WTC11 (cell line): ENCODE results near the gene MROH9. TPM values are rescaled to one million over a fixed set of nuclear protein-coding genes. Genes with fewer than 3 reads are reported as not detected.

ENCODE experiments used
- ATAC-seq: fragments of 200-7000 bp; cut with Tn5 transposase; 2 replicates; pipeline ENCODE4 v1.10.0; 2021; ENCODE audit warnings: mild to moderate bottlenecking, moderate library complexity
- CTCF ChIA-PET: fragments of 300-600 bp; sonication (Branson Sonifier 250); formaldehyde crosslinking; loops from one replicate; lab custom pipeline; 2021; ENCODE audit warnings: antibody characterized with exemption; lab: Charles Lee
- POLR2A ChIA-PET: fragments of 350-600 bp; sonication (Branson Sonifier 250); formaldehyde crosslinking; loops from one replicate; lab custom pipeline; 2021; ENCODE audit warnings: antibody characterized with exemption; lab: Charles Lee
- DNase-seq: peaks from one replicate; pipeline ENCODE4 v3.0.0; 2021; ENCODE audit warnings: low spot score
- H3K27ac Mint-ChIP-seq: 2 replicates; pipeline ENCODE4 v1.8.0; 2021; ENCODE audit warnings: mixed read lengths
- H3K27me3 Mint-ChIP-seq: 2 replicates; pipeline ENCODE4 v1.8.0; 2021; ENCODE audit warnings: low read depth, mild to moderate bottlenecking, moderate library complexity, mixed read lengths
- H3K36me3 Mint-ChIP-seq: 2 replicates; pipeline ENCODE4 v1.8.0; 2021; ENCODE audit warnings: mixed read lengths
- H3K4me1 Mint-ChIP-seq: 2 replicates; pipeline ENCODE4 v1.8.0; 2022; ENCODE audit warnings: mixed read lengths
- H3K4me3 Mint-ChIP-seq: 2 replicates; pipeline ENCODE4 v1.8.0; 2021; ENCODE audit warnings: mild to moderate bottlenecking, moderate library complexity, mixed read lengths
- H3K9me3 Mint-ChIP-seq: 2 replicates; pipeline ENCODE4 v1.8.0; 2021; ENCODE audit warnings: mixed read lengths
- ATF1 ChIP-seq: sonication (generic); formaldehyde crosslinking; IDR thresholded peaks from 2 replicates; pipeline ENCODE4 v1.8.1; 2023; ENCODE audit warnings: mild to moderate bottlenecking, moderate library complexity, missing genetic modification reagents
- ATF2 ChIP-seq: sonication (generic); formaldehyde crosslinking; IDR thresholded peaks from 2 replicates; pipeline ENCODE4 v1.8.1; 2022; ENCODE audit warnings: low read depth, missing genetic modification reagents, borderline replicate concordance
- ATF3 ChIP-seq: sonication (generic); formaldehyde crosslinking; conservative IDR thresholded peaks from 2 replicates; pipeline ENCODE4 v1.8.1; 2022; ENCODE audit warnings: mild to moderate bottlenecking, missing genetic modification reagents
- CREM ChIP-seq: sonication (generic); formaldehyde crosslinking; IDR thresholded peaks from 2 replicates; pipeline ENCODE4 v1.8.1; 2022; ENCODE audit warnings: mild to moderate bottlenecking, missing genetic modification reagents, moderate library complexity
- CTCF ChIP-seq: fragments of 200-600 bp; IDR thresholded peaks from 2 replicates; pipeline ENCODE4 v1.8.0; 2022; ENCODE audit warnings: antibody characterized with exemption
- FOXJ3 ChIP-seq: sonication (generic); formaldehyde crosslinking; IDR thresholded peaks from 2 replicates; pipeline ENCODE4 v1.9.0; 2021; ENCODE audit warnings: missing genetic modification reagents, mild to moderate bottlenecking, borderline replicate concordance
- FOXK1 ChIP-seq: sonication (generic); formaldehyde crosslinking; IDR thresholded peaks from 2 replicates; pipeline ENCODE4 v1.8.0; 2022; ENCODE audit warnings: mild to moderate bottlenecking, moderate library complexity, missing genetic modification reagents
- IRF1 ChIP-seq: sonication (generic); formaldehyde crosslinking; IDR thresholded peaks from 2 replicates; pipeline ENCODE4 v1.8.0; 2023; ENCODE audit warnings: missing genetic modification reagents
- NR1H2 ChIP-seq: sonication (generic); formaldehyde crosslinking; IDR thresholded peaks from 2 replicates; pipeline ENCODE4 v1.9.0; 2021; ENCODE audit warnings: mild to moderate bottlenecking, moderate library complexity, missing genetic modification reagents
- RORB ChIP-seq: fragments of 250-450 bp; sonication (Bioruptor Pico); IDR thresholded peaks from 2 replicates; pipeline ENCODE4 v1.9.0; 2021; ENCODE audit warnings: mild to moderate bottlenecking
- SMAD4 ChIP-seq: sonication (generic); formaldehyde crosslinking; IDR thresholded peaks from 2 replicates; pipeline ENCODE4 v1.8.0; 2022; ENCODE audit warnings: mild to moderate bottlenecking, missing genetic modification reagents
- TEAD1 ChIP-seq: sonication (generic); formaldehyde crosslinking; IDR thresholded peaks from 2 replicates; pipeline ENCODE4 v1.8.0; 2022; ENCODE audit warnings: mild to moderate bottlenecking, missing genetic modification reagents
- USF2 ChIP-seq: sonication (generic); formaldehyde crosslinking; IDR thresholded peaks from 2 replicates; pipeline ENCODE4 v1.8.1; 2023; ENCODE audit warnings: mild to moderate bottlenecking, missing genetic modification reagents, moderate library complexity
- ZNF263 ChIP-seq: sonication (generic); formaldehyde crosslinking; IDR thresholded peaks from 2 replicates; pipeline ENCODE4 v1.8.1; 2022; ENCODE audit warnings: low read depth, mild to moderate bottlenecking, moderate library complexity, missing genetic modification reagents
- ZNF317 ChIP-seq: sonication (generic); formaldehyde crosslinking; IDR thresholded peaks from 2 replicates; pipeline ENCODE4 v1.8.1; 2023; ENCODE audit warnings: low read depth, mild to moderate bottlenecking, moderate library complexity, missing genetic modification reagents, borderline replicate concordance
- ZNF512 ChIP-seq: sonication (generic); formaldehyde crosslinking; IDR thresholded peaks from 2 replicates; pipeline ENCODE4 v1.8.1; 2022; ENCODE audit warnings: missing genetic modification reagents, borderline replicate concordance
- ZSCAN18 ChIP-seq: fragments of 250-450 bp; sonication (Bioruptor Pico); IDR thresholded peaks from 2 replicates; pipeline ENCODE4 v2.1.2; 2022; ENCODE audit warnings: mild to moderate bottlenecking, moderate library complexity
- total RNA-seq: library from RNA; stranded (reverse); gene quantifications from 3 replicates; pipeline ENCODE4 v1.2.3, GENCODE V29; 2021

The MROH9 gene
- total RNA-seq, 1 experiment from 2014 or later: not detected

- POLR2A ChIA-PET: no interaction called here
- Mint-ChIP-seq H3K9me3 (no peaks in the 10 kb centered on the region), H3K27me3 (no peaks in the 10 kb centered on the region), H3K4me1 (no peaks in the 10 kb centered on the region), H3K4me3 (no peak overlapping the region), H3K36me3 (no peaks in the 10 kb centered on the region), H3K27ac (no peak overlapping the region)
- DNase-seq (no peak), ATAC-seq (no peak)
- no peak for TF ChIP-seq RORB (CRISPR knock-in tag)
- CTCF ChIA-PET: interaction anchor here (3.9 kb wide), 1 partner anchor 263 kb away, joined by 59 read pairs; no protein-coding TSS in a partner anchor
Measured at GRCh38 chr1:170964506-170964905, 29.2 kb downstream of the MROH9 start.

- ChIA-PET POLR2A (interaction anchor here (0.5 kb wide), 1 partner anchor 436 kb away, joined by 4 read pairs; no protein-coding TSS in a partner anchor), CTCF (interaction anchor here (0.6 to 4.5 kb wide), 40 partner anchors 9 to 518 kb away, joined by 3 to 71 read pairs (median 5); partner anchors contain the start of genes FMO2, FMO3 and FMO4)
- H3K4me1 Mint-ChIP-seq: no peaks in the 10 kb centered on the region
- no peak for DNase-seq
- no peaks in the 10 kb centered on the region for H3K27me3 Mint-ChIP-seq
- peak; percentile 86 for ATAC-seq
- H3K4me3 Mint-ChIP-seq: no peak overlapping the region
- TF ChIP-seq ZNF263 (no peak), CTCF (peak; percentile 27; the same call in 1 of the 2 replicates)
- no peak overlapping the region for H3K27ac Mint-ChIP-seq
- H3K36me3 Mint-ChIP-seq: no peaks in the 10 kb centered on the region
- H3K9me3 Mint-ChIP-seq: no peaks in the 10 kb centered on the region
Measured at GRCh38 chr1:170967042-170967910, 31.9 kb downstream of the MROH9 start.

GRCh38 chr1:170970256-170970655 lies 34.9 kb downstream of the MROH9 start:
- H3K9me3 Mint-ChIP-seq: no peaks in the 10 kb centered on the region
- ChIA-PET POLR2A (no interaction called here), CTCF (interaction anchor here (1.0 to 4.5 kb wide), 2 partner anchors 257 to 344 kb away, joined by 3 to 71 read pairs; partner anchors contain the start of gene FMO4)
- no peaks in the 10 kb centered on the region for H3K36me3 Mint-ChIP-seq
- no peaks in the 10 kb centered on the region for H3K4me1 Mint-ChIP-seq
- no peaks in the 10 kb centered on the region for H3K27me3 Mint-ChIP-seq
- ATAC-seq (no peak), DNase-seq (no peak)
- H3K27ac Mint-ChIP-seq: no peak overlapping the region
- TF ChIP-seq CREM (CRISPR knock-in tag) (no peak), ZNF512 (CRISPR knock-in tag) (no peak), ZNF317 (CRISPR knock-in tag) (no peak)
- TF ChIP-seq, all 79 proteins: peak for 0
- H3K4me3 Mint-ChIP-seq: no peak overlapping the region

- ATAC-seq (no peak), DNase-seq (no peak)
- TF ChIP-seq ZSCAN18 (CRISPR knock-in tag) (no peak), FOXJ3 (CRISPR knock-in tag) (no peak), ATF1 (CRISPR knock-in tag) (no peak), USF2 (CRISPR knock-in tag) (no peak), NR1H2 (CRISPR knock-in tag) (no peak), SMAD4 (no peak), FOXK1 (CRISPR knock-in tag) (no peak), ATF3 (no peak), TEAD1 (CRISPR knock-in tag) (no peak), IRF1 (no peak), ATF2 (CRISPR knock-in tag) (no peak)
- H3K4me3 Mint-ChIP-seq: no peak overlapping the region
- H3K27ac Mint-ChIP-seq: no peak overlapping the region
- H3K36me3 Mint-ChIP-seq: peaks cover 9% of the 10 kb centered on the region
- H3K9me3 Mint-ChIP-seq: peaks cover 32% of the 10 kb centered on the region
- no peaks in the 10 kb centered on the region for H3K27me3 Mint-ChIP-seq
- H3K4me1 Mint-ChIP-seq: no peaks in the 10 kb centered on the region
- ChIA-PET CTCF (interaction anchor here (0.8 kb wide), 1 partner anchor 11 kb away, joined by 5 read pairs; no protein-coding TSS in a partner anchor), POLR2A (no interaction called here)
Measured at GRCh38 chr1:170978371-170978910, 43.1 kb downstream of the MROH9 start.
